HUES64 (cell line): ENCODE measurements around the gene NYAP2.

Experiments used
- H3K27ac ChIP-seq: 2 replicates; pipeline ENCODE4 v1.7.0; 2013; ENCODE audit warnings: low read depth, low read length, inconsistent platforms
- H3K27me3 ChIP-seq: 2 replicates; pipeline ENCODE4 v1.6.1; 2013; ENCODE audit warnings: mild to moderate bottlenecking, low read length; ENCODE audit not compliant: insufficient read depth
- H3K36me3 ChIP-seq: 2 replicates; pipeline ENCODE4 v1.6.1; 2013; ENCODE audit warnings: mild to moderate bottlenecking, low read length; ENCODE audit not compliant: insufficient read depth
- H3K4me1 ChIP-seq: 2 replicates; pipeline ENCODE4 v1.6.1; 2013; ENCODE audit warnings: mild to moderate bottlenecking, low read length, moderate library complexity; ENCODE audit not compliant: insufficient read depth
- H3K4me3 ChIP-seq: 2 replicates; pipeline ENCODE4 v1.5.1; 2013; ENCODE audit warnings: mild to moderate bottlenecking, low read length, moderate library complexity
- H3K9ac ChIP-seq: 2 replicates; pipeline ENCODE4 v1.6.1; 2013; ENCODE audit warnings: mild to moderate bottlenecking, low read depth, low read length
- H3K9me3 ChIP-seq: 2 replicates; pipeline ENCODE4 v1.6.1; 2013; ENCODE audit warnings: low read depth, low read length; ENCODE audit not compliant: insufficient read depth
- WGBS: fragments of 150-250, 120-280 bp; methylation state at CpG from one replicate; pipeline ENCODE4 v1.1.7; 2013; ENCODE audit warnings: missing lambda C conversion rate; 5-methylcytosine and 5-hydroxymethylcytosine counted together

Gene NYAP2

DNA sequence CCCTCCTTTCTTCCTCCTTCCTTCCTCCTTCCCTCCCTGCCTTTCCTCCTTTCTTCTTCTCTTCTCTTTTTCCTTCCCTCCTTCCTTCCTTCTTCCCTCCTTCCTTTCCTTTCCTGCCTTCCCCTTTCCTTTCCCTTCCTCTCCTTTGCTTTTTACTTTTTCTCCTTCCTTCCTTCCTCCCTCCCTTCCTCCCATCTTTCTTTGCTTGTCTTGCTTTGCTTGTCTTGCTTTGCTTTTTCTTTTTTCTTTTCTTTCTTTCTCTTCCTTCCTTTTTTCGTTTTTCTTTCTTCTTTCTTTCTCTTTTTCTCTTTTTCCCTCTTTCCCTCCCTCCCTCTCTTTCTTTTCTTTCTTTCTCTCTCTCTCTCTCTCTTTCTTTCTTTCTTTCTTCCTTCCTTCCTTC lies 113.0 kb downstream of the NYAP2 start:
- 87% methylated on average over 1 of the region's 1 CpG for WGBS
- Histone ChIP-seq H3K4me1 (no peaks in the 10 kb centered on the region), H3K9ac (no peak overlapping the region), H3K36me3 (no peaks in the 10 kb centered on the region), H3K27me3 (no peaks in the 10 kb centered on the region), H3K4me3 (no peak overlapping the region), H3K9me3 (no peaks in the 10 kb centered on the region), H3K27ac (no peak overlapping the region)

DNA sequence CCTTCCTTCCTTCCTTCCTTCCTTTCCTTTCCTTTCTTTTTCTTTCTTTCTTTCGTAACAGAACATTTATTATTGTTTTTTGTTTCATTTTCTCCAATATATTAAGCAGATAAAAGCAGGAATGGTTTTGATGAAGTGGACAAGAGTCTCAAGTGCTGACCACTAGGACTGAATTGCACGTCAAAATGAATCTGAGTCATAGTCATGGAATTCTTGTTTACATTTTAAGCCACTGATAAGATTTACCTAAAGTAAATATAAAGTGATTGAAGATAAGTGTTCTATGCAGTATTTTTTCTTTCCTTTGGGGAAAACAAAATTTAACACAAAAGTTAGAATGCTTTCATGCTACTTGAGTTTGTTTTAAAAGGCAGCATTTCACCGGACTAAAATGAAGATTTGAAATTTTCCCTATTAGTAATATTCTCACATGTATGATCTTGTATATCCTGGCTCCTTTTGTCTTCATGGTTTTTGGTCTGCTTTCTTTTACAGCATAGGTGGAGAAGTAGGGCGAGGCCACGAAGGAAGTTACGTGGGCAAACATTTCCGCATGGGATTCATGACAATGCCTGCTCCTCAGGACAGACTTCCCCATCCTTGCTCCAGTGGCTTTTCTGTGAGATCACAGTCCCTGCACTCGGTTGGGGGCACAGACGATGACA lies 113.5 kb downstream of the NYAP2 start:
- Histone ChIP-seq H3K27ac (no peak overlapping the region), H3K36me3 (no peaks in the 10 kb centered on the region), H3K9me3 (no peaks in the 10 kb centered on the region), H3K9ac (no peak overlapping the region), H3K27me3 (no peaks in the 10 kb centered on the region), H3K4me3 (no peak overlapping the region), H3K4me1 (no peaks in the 10 kb centered on the region)
- WGBS = 91% methylated on average over 8 of the region's 9 CpGs

DNA sequence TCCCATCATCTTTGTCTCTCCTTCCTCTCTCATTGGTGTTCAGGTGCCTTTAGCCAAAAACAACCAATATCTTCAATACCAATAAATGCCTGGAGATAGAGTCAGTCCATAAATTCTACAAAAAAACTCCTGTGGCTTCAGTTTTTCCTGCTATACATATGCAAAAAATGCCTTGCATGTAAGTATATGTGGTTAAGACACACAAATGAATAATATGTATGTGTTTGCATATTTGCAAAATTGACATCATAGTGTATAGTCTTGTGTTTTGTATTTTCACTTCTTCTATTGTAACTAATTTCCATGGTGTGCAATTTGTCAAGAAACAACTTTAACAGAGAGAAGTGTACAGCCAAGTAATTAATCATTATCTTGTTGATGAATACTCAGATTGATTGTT lies 115.5 kb downstream of the NYAP2 start:
- no peak overlapping the region for H3K9ac ChIP-seq
- no peak overlapping the region for H3K27ac ChIP-seq
- H3K27me3 ChIP-seq = no peaks in the 10 kb centered on the region
- no peak overlapping the region for H3K4me3 ChIP-seq
- no peaks in the 10 kb centered on the region for H3K9me3 ChIP-seq
- H3K4me1 ChIP-seq = no peaks in the 10 kb centered on the region
- no peaks in the 10 kb centered on the region for H3K36me3 ChIP-seq

DNA sequence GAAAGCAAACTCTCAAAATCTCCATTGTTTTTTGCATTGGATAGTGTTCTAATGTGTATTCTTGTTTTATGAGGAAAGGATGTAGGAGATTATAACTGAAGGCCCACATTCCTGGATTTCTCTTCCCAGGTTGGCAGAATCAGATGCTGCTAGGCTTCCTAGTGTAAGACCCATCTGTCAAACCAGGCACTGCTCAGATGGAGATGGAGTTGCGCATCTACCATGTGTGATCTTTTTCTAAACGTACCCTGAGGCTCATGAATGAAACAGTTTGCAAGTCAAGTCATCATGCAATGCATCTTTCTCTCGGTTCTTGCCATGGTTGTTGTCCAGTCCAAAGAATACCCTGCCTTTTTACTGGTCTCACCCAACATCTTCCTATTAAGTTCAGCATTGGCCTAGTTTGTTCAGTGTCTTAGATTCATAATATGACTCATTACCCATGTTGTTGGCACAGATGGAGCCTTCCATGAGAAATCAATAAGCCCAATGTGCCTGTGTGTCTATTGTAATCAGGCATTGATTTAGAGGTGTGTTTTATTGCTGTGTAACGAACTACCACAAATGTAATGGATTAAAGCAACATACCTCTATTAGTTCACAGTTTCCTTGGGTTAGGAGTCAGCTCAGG lies 127.4 kb downstream of the NYAP2 start:
- Histone ChIP-seq H3K36me3 (no peaks in the 10 kb centered on the region), H3K27me3 (no peaks in the 10 kb centered on the region), H3K4me3 (no peak overlapping the region), H3K4me1 (no peaks in the 10 kb centered on the region), H3K27ac (no peak overlapping the region), H3K9me3 (no peaks in the 10 kb centered on the region), H3K9ac (no peak overlapping the region)
- WGBS = 94% methylated on average over 3 of the region's 4 CpGs

DNA sequence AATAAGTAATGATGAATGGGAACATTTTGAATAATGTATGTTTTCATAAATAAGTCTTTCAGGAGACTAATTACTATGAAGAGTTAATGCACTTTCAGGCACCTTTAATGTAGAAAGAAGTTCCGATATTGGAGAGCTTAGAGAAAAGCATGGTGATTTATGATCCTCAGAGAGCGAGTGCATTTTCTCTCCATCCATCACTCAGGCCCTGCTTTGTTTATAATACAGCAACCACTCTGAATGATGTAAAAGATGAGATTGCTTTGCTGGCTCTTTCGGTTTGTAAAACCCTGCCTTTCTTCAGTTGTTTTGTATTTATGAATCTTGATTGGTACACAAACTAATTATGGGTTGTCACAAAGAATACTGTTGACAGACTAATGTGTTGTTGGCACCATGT lies 132.0 kb downstream of the NYAP2 start:
- no peaks in the 10 kb centered on the region for H3K9me3 ChIP-seq
- no peaks in the 10 kb centered on the region; the same call in 1 of the 2 replicates for H3K4me1 ChIP-seq
- WGBS = 89% methylated on average over 3 of the region's 3 CpGs
- no peak overlapping the region for H3K4me3 ChIP-seq
- no peak overlapping the region for H3K27ac ChIP-seq
- no peak overlapping the region for H3K9ac ChIP-seq
- no peaks in the 10 kb centered on the region for H3K27me3 ChIP-seq
- no peaks in the 10 kb centered on the region for H3K36me3 ChIP-seq

DNA sequence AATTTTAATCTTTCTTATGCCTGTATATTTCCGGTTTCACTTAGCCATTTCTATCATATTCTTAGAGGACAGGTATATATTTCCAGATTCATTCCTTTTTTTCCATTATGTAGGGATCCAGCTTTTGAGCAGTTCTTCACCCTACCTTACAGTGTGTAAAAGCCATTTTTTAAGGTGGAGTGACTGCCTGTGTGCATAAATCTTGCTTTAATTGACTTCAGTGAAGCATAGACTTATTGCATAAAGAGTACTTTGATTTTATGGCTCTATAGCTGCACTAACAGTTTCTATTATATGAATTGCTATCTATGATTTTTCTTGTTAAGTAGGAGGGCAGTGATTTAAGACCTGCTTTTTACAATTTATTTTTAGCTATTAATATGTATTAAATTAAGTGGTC lies 132.6 kb downstream of the NYAP2 start:
- no CpG with 5 or more reads among the region's 1 CpG for WGBS
- H3K9me3 ChIP-seq = no peaks in the 10 kb centered on the region
- H3K27ac ChIP-seq = no peak overlapping the region
- H3K27me3 ChIP-seq = no peaks in the 10 kb centered on the region
- H3K4me1 ChIP-seq = no peaks in the 10 kb centered on the region; the same call in 1 of the 2 replicates
- no peaks in the 10 kb centered on the region for H3K36me3 ChIP-seq
- no peak overlapping the region for H3K4me3 ChIP-seq
- H3K9ac ChIP-seq = no peak overlapping the region

DNA sequence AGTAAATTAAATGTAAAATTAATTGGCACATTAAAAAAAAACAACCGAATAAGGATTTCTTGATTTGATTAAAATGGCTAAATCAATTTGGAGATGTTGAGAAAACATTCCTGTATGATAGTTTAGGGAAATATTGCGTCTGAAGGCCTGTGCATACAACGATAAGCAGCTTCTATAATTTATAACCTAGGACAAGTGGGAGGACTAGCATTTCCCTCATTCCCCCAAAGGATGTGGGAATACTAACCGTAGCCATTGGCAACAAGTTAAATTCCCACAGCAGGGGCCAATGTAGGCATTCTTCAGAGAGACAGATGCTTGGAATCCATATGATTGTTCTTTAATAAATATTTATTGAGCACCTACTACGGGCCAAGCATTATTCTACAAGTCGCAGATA lies 134.5 kb downstream of the NYAP2 start:
- Histone ChIP-seq H3K36me3 (no peaks in the 10 kb centered on the region), H3K9me3 (no peaks in the 10 kb centered on the region), H3K4me1 (no peaks in the 10 kb centered on the region; the same call in 1 of the 2 replicates), H3K27ac (no peak overlapping the region), H3K4me3 (no peak overlapping the region), H3K9ac (no peak overlapping the region), H3K27me3 (no peaks in the 10 kb centered on the region)
- 96% methylated on average over 5 of the region's 6 CpGs for WGBS

DNA sequence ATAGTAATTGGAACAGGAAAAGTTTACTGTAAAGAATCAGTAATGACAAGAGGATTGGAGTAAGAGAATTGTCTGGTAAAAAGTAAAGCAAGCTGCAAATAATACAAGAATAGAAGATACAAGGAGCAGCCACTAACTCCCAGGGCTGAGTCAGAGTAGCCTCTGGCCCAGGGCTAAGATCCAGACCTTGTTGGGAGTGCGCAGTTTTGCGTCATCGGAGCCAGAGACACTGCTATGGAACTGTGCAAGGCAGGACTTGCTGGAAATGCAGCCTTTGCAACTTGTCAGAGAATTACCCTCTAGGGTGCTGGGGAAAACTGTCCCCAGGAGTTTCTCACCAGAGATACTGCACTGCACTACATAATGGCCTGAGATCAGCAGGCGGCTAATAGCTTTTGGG lies 135.2 kb downstream of the NYAP2 start:
- H3K4me3 ChIP-seq = no peak overlapping the region
- no peaks in the 10 kb centered on the region for H3K9me3 ChIP-seq
- H3K4me1 ChIP-seq = no peaks in the 10 kb centered on the region; the same call in 1 of the 2 replicates
- no peaks in the 10 kb centered on the region for H3K36me3 ChIP-seq
- H3K27me3 ChIP-seq = no peaks in the 10 kb centered on the region
- H3K27ac ChIP-seq = no peak overlapping the region
- H3K9ac ChIP-seq = no peak overlapping the region
- WGBS = 98% methylated on average over 4 of the region's 4 CpGs

DNA sequence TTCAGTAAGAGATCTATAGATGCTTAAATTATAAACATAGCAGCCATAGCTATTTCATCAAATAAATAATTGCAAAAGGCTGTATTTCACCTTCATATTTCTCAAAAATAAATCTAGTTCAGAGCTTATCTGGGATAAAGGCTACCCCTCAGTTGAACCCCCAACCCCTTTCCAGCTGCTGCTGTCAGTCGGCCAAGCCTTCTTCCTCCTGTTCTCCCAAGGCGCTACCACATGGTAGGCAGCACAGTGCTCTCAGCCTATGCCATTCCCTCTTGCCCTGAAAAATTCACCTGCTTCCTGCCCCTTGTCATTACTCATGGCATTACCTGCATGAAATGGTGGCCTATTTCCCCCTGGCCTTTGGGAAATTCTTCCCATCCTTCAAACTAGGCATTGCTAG lies 136.5 kb downstream of the NYAP2 start:
- H3K4me3 ChIP-seq = no peak overlapping the region
- H3K27ac ChIP-seq = no peak overlapping the region
- H3K27me3 ChIP-seq = no peaks in the 10 kb centered on the region
- no peak overlapping the region for H3K9ac ChIP-seq
- H3K4me1 ChIP-seq = no peaks in the 10 kb centered on the region; the same call in 1 of the 2 replicates
- no peaks in the 10 kb centered on the region for H3K9me3 ChIP-seq
- H3K36me3 ChIP-seq = no peaks in the 10 kb centered on the region
- 94% methylated on average over 2 of the region's 2 CpGs for WGBS

DNA sequence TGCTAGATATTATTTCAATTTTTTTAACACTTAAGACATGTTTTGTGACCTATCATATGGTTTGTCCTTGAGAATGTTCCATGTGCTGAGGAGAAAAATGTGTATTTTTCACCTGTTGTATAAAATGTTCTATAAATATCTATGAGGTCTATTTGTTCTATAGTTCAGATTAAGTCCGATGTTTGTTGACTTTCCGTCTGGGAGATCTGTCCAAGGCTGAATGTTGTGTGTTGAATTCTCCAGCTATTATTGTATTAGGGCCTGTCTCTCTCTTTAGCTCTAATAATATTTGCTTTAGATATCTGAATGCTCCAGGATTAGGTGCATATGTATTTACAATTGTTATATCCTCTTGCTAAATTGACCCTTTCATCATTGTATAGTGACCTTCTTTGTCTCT lies 144.1 kb downstream of the NYAP2 start:
- WGBS = 92% methylated on average over 2 of the region's 2 CpGs
- Histone ChIP-seq H3K27me3 (no peaks in the 10 kb centered on the region), H3K9ac (no peak overlapping the region), H3K27ac (no peak overlapping the region), H3K4me3 (no peak overlapping the region), H3K4me1 (no peaks in the 10 kb centered on the region), H3K36me3 (no peaks in the 10 kb centered on the region), H3K9me3 (no peaks in the 10 kb centered on the region)

DNA sequence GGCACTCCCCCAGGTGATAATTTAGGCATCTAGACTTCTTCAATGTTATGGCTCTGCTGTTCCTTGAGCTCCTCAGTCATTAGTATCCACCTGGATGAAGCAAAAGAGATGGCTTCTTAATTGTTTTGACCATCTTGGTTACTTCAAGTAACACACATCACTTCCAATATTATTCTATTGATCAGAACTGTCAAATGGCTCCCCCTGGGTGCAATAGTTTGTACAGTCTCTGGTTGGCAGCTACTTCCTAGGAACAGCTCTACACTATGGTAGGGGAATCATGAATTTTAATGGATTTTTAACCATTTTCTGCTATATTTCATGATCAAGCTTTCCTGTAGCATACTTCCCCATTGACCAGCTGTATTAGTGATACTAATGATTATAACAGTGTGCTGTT lies 157.0 kb downstream of the NYAP2 start:
- Histone ChIP-seq H3K36me3 (no peaks in the 10 kb centered on the region), H3K27ac (no peak overlapping the region), H3K9me3 (no peaks in the 10 kb centered on the region), H3K4me3 (no peak overlapping the region), H3K27me3 (no peaks in the 10 kb centered on the region), H3K4me1 (no peaks in the 10 kb centered on the region), H3K9ac (no peak overlapping the region)
